HepG2 (cell line): ENCODE data around the gene CBLC. TPM values are rescaled to one million over a fixed set of nuclear protein-coding genes. Genes with fewer than 3 reads are reported as not detected.

Experiments used
- ATF7-NPFF ChIP-seq: sonication (generic); formaldehyde crosslinking; IDR thresholded peaks from 2 replicates; pipeline ENCODE4 v1.8.1; 2023; ENCODE audit warnings: mild to moderate bottlenecking, low read depth, missing genetic modification reagents, moderate library complexity
- ATRX ChIP-seq: sonication (generic); formaldehyde crosslinking; IDR thresholded peaks from 2 replicates; pipeline ENCODE4 v1.4.0; 2020; ENCODE audit warnings: missing genetic modification reagents, borderline replicate concordance
- CHCHD3 ChIP-seq: sonication (generic); formaldehyde crosslinking; IDR thresholded peaks from 2 replicates; pipeline ENCODE4 v1.8.0; 2022; ENCODE audit warnings: mild to moderate bottlenecking, missing genetic modification reagents, moderate library complexity
- GLI4 ChIP-seq: sonication (generic); formaldehyde crosslinking; IDR thresholded peaks from 2 replicates; pipeline ENCODE4 v1.5.1; 2020; ENCODE audit warnings: missing genetic modification reagents, mild to moderate bottlenecking, moderate library complexity, borderline replicate concordance
- KLF15 ChIP-seq: sonication (generic); formaldehyde crosslinking; IDR thresholded peaks from 2 replicates; pipeline ENCODE4 v1.8.1; 2023; ENCODE audit warnings: borderline replicate concordance, mild to moderate bottlenecking, inconsistent platforms, missing genetic modification reagents, mixed read lengths
- PHF5A ChIP-seq: IDR thresholded peaks from one replicate; pipeline ENCODE4 v1.6.1; 2018; ENCODE audit warnings: low read depth, missing genetic modification reagents; ENCODE audit not compliant: unreplicated experiment
- SOX5 ChIP-seq: IDR thresholded peaks from 2 replicates; pipeline ENCODE4 v1.6.1; 2016; ENCODE audit warnings: borderline replicate concordance
- SYNCRIP ChIP-seq: fragments of 200-400 bp; formaldehyde crosslinking; IDR thresholded peaks from 2 replicates; pipeline ENCODE4 v1.6.1; 2018; ENCODE audit warnings: mild to moderate bottlenecking, low read depth, low read length; ENCODE audit not compliant: insufficient read depth
- YEATS2 ChIP-seq: sonication (generic); formaldehyde crosslinking; IDR thresholded peaks from 2 replicates; pipeline ENCODE4 v1.4.0; 2020; ENCODE audit warnings: missing genetic modification reagents, borderline replicate concordance
- ZFYVE20 ChIP-seq: sonication (generic); formaldehyde crosslinking; IDR thresholded peaks from 2 replicates; pipeline ENCODE4 v1.8.0; 2023; ENCODE audit warnings: low read depth, mild to moderate bottlenecking, moderate library complexity, missing genetic modification reagents, borderline replicate concordance
- ZNF235 ChIP-seq: sonication (generic); formaldehyde crosslinking; IDR thresholded peaks from 2 replicates; pipeline ENCODE4 v1.8.1; 2023; ENCODE audit warnings: mild to moderate bottlenecking, missing genetic modification reagents, borderline replicate concordance
- ZNF253 ChIP-seq: sonication (generic); formaldehyde crosslinking; IDR thresholded peaks from 2 replicates; pipeline ENCODE4 v1.8.0; 2022; ENCODE audit warnings: mild to moderate bottlenecking, missing genetic modification reagents, borderline replicate concordance
- ZNF563 ChIP-seq: sonication (generic); formaldehyde crosslinking; IDR thresholded peaks from 2 replicates; pipeline ENCODE4 v1.8.0; 2022; ENCODE audit warnings: mild to moderate bottlenecking, moderate library complexity, missing genetic modification reagents
- polyA plus RNA-seq, 8 experiments: library from polyadenylated mRNA; depleted of rRNA in 3 of 8; stranded (reverse) in 7 of 8; unstranded in 1 of 8; fragments of >200 nt; fragmentation: Illumina TruSeq in 4 of 8; extraction: Trizol in 4 of 8; gene quantifications; 2 replicates each; pipeline versions ENCODE4 v1.2.1 to v1.2.3, GENCODE V29; 2011 to 2016; ENCODE audit warnings: low read depth in 4 of 8, missing spikeins in 1 of 8, mixed read lengths in 1 of 8; ENCODE audit not compliant: insufficient read depth in 1 of 8
- total RNA-seq, 5 experiments: library from RNA; depleted of rRNA; stranded (reverse); fragments of >200 nt; fragmentation: Illumina TruSeq; extraction: Trizol; gene quantifications; 2 replicates each; pipeline ENCODE4 v1.2.3, GENCODE V29; 2016; ENCODE audit warnings: low read depth in 1 of 5
- TF ChIP-seq, protein P1 (sequence below): IDR thresholded peaks from 2 replicates; pipeline ENCODE4 v1.4.0; 2020; ENCODE audit warnings: mild to moderate bottlenecking, missing genetic modification reagents
- TF ChIP-seq, protein P2 (sequence below): sonication (generic); formaldehyde crosslinking; IDR thresholded peaks from 2 replicates; pipeline ENCODE4 v1.4.0; 2020; ENCODE audit warnings: missing genetic modification reagents, mild to moderate bottlenecking, borderline replicate concordance
- TF ChIP-seq, protein P3 (sequence below): sonication (generic); formaldehyde crosslinking; IDR thresholded peaks from 2 replicates; pipeline ENCODE4 v1.4.0; 2020; ENCODE audit warnings: missing genetic modification reagents
- TF ChIP-seq, protein P4 (sequence below): sonication (generic); formaldehyde crosslinking; IDR thresholded peaks from 2 replicates; pipeline ENCODE4 v1.5.0; 2020; ENCODE audit warnings: missing genetic modification reagents, mild to moderate bottlenecking, borderline replicate concordance

Gene CBLC
- total and polyA plus RNA-seq, 2 of the 13 experiments (the other 11 are each of a cell fraction or from before 2014, with no cell fraction given), result 1.8 to 2.6 TPM

DNA sequence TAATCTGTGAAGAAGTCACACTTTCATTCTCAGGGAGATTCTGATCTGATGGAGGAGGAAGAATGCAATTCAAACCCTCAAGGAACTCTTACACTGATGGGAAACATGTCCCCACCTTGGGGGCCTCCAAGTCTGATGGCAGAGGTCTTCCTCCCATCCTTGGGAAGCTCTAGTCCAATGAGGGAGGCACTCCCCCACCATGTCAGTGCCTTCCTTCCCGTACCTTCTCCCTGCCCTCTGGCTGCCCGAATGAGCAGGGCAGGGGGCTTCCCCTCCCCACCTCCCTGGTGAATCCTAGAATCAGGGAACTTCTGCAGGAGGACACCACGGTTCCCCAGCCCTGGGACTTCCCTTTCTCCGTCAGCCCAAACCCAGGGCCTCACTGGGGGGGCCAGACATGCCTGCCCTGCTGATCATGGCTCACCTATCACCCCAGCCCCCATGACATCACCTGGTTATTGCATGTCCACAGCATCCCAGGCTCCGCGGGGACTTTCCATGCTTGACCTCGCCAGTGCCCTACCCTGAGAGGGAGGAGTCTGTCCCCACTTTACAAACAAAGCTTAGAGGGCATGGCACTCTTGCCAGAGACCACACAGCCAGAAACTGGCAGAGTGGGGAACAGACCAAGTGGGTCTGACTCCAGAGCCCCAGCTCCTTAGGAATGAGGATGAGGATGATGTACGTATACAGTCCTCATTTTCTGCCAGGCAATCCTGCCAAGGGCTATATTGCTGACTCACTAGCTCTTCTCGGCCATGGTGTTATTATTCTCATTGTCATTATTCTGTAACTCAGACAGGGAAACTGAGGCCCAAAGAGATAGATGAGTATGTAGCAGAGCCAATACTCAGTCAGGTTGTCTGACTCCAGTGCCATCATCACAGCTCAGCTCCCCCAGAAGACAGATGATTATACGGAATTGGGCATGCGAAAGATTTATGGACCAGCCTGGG, 38.8 kb upstream of the CBLC start (continued):
- TF ChIP-seq, protein P1, sequence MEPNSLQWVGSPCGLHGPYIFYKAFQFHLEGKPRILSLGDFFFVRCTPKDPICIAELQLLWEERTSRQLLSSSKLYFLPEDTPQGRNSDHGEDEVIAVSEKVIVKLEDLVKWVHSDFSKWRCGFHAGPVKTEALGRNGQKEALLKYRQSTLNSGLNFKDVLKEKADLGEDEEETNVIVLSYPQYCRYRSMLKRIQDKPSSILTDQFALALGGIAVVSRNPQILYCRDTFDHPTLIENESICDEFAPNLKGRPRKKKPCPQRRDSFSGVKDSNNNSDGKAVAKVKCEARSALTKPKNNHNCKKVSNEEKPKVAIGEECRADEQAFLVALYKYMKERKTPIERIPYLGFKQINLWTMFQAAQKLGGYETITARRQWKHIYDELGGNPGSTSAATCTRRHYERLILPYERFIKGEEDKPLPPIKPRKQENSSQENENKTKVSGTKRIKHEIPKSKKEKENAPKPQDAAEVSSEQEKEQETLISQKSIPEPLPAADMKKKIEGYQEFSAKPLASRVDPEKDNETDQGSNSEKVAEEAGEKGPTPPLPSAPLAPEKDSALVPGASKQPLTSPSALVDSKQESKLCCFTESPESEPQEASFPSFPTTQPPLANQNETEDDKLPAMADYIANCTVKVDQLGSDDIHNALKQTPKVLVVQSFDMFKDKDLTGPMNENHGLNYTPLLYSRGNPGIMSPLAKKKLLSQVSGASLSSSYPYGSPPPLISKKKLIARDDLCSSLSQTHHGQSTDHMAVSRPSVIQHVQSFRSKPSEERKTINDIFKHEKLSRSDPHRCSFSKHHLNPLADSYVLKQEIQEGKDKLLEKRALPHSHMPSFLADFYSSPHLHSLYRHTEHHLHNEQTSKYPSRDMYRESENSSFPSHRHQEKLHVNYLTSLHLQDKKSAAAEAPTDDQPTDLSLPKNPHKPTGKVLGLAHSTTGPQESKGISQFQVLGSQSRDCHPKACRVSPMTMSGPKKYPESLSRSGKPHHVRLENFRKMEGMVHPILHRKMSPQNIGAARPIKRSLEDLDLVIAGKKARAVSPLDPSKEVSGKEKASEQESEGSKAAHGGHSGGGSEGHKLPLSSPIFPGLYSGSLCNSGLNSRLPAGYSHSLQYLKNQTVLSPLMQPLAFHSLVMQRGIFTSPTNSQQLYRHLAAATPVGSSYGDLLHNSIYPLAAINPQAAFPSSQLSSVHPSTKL (CRISPR knock-in tag), result peak; percentile 58
- TF ChIP-seq GLI4 (CRISPR knock-in tag) (no peak), ZNF253 (no peak), ATF7-NPFF (CRISPR knock-in tag) (no peak), CHCHD3 (CRISPR knock-in tag) (no peak), YEATS2 (CRISPR knock-in tag) (peak; percentile 49; the same call in 1 of the 2 replicates), ZNF563 (no peak), SOX5 (CRISPR knock-in tag) (0 out of 2 replicates have a peak, but pooled peaks have one; percentile 16), SYNCRIP (no peak), ZFYVE20 (no peak), PHF5A (CRISPR knock-in tag) (no peak), ZNF235 (CRISPR knock-in tag) (no peak), ATRX (CRISPR knock-in tag) (no peak), KLF15 (CRISPR knock-in tag) (no peak)
- TF ChIP-seq, protein P2, sequence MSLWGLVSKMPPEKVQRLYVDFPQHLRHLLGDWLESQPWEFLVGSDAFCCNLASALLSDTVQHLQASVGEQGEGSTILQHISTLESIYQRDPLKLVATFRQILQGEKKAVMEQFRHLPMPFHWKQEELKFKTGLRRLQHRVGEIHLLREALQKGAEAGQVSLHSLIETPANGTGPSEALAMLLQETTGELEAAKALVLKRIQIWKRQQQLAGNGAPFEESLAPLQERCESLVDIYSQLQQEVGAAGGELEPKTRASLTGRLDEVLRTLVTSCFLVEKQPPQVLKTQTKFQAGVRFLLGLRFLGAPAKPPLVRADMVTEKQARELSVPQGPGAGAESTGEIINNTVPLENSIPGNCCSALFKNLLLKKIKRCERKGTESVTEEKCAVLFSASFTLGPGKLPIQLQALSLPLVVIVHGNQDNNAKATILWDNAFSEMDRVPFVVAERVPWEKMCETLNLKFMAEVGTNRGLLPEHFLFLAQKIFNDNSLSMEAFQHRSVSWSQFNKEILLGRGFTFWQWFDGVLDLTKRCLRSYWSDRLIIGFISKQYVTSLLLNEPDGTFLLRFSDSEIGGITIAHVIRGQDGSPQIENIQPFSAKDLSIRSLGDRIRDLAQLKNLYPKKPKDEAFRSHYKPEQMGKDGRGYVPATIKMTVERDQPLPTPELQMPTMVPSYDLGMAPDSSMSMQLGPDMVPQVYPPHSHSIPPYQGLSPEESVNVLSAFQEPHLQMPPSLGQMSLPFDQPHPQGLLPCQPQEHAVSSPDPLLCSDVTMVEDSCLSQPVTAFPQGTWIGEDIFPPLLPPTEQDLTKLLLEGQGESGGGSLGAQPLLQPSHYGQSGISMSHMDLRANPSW (CRISPR knock-in tag), result no peak
- TF ChIP-seq, protein P3, sequence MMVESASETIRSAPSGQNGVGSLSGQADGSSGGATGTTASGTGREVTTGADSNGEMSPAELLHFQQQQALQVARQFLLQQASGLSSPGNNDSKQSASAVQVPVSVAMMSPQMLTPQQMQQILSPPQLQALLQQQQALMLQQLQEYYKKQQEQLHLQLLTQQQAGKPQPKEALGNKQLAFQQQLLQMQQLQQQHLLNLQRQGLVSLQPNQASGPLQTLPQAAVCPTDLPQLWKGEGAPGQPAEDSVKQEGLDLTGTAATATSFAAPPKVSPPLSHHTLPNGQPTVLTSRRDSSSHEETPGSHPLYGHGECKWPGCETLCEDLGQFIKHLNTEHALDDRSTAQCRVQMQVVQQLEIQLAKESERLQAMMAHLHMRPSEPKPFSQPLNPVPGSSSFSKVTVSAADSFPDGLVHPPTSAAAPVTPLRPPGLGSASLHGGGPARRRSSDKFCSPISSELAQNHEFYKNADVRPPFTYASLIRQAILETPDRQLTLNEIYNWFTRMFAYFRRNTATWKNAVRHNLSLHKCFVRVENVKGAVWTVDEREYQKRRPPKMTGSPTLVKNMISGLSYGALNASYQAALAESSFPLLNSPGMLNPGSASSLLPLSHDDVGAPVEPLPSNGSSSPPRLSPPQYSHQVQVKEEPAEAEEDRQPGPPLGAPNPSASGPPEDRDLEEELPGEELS (CRISPR knock-in tag), result no peak
- TF ChIP-seq, protein P4, sequence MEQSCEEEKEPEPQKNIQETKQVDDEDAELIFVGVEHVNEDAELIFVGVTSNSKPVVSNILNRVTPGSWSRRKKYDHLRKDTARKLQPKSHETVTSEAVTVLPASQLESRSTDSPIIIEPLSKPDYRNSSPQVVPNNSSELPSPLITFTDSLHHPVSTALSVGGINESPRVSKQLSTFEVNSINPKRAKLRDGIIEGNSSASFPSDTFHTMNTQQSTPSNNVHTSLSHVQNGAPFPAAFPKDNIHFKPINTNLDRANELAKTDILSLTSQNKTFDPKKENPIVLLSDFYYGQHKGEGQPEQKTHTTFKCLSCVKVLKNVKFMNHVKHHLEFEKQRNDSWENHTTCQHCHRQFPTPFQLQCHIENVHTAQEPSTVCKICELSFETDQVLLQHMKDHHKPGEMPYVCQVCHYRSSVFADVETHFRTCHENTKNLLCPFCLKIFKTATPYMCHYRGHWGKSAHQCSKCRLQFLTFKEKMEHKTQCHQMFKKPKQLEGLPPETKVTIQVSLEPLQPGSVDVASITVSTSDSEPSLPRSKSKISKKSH (CRISPR knock-in tag), result no peak
